SK-N-SH treated with all-trans-retinoic acid at 6 μM for 48 hours (cell line): Measurements from ENCODE around the gene PRR13.
A peak's percentile ranks its signal among the peaks of the same experiment; 100 is the strongest.

Experiments
- ATAC-seq: fragments of 200-7000 bp; cut with Tn5 transposase; 3 replicates; pipeline ENCODE4 v1.9.1; 2020; ENCODE audit warnings: mild to moderate bottlenecking, moderate library complexity
- ARNTL ChIP-seq: fragments of 450-650 bp; formaldehyde crosslinking; IDR thresholded peaks from 2 replicates; pipeline ENCODE4 v1.5.0; 2020; ENCODE audit warnings: low read depth, mild to moderate bottlenecking, moderate library complexity, borderline replicate concordance
- BACH2 ChIP-seq: fragments of 250-450 bp; sonication (Bioruptor Pico); IDR thresholded peaks from 2 replicates; pipeline ENCODE4 v1.9.0; 2021; ENCODE audit warnings: mild to moderate bottlenecking, borderline replicate concordance
- CSDC2 ChIP-seq: fragments of 250-450 bp; sonication (Bioruptor Pico); IDR thresholded peaks from 2 replicates; pipeline ENCODE4 v1.5.0; 2020; ENCODE audit warnings: mild to moderate bottlenecking, moderate library complexity
- ESRRG ChIP-seq: fragments of 250-450 bp; sonication (Bioruptor Pico); IDR thresholded peaks from 2 replicates; pipeline ENCODE4 v1.6.1; 2021; ENCODE audit warnings: mild to moderate bottlenecking
- GLIS3 ChIP-seq: fragments of 250-450 bp; sonication (Bioruptor Pico); IDR thresholded peaks from 2 replicates; pipeline ENCODE4 v1.5.0; 2020; ENCODE audit warnings: mild to moderate bottlenecking, moderate library complexity
- ISL1 ChIP-seq: fragments of 250-450 bp; sonication (Bioruptor Pico); IDR thresholded peaks from 2 replicates; pipeline ENCODE4 v2.1.2; 2022; ENCODE audit warnings: mild to moderate bottlenecking, moderate library complexity
- OSR1 ChIP-seq: fragments of 250-450 bp; sonication (Bioruptor Pico); IDR thresholded peaks from 2 replicates; pipeline ENCODE4 v1.8.0; 2022; ENCODE audit warnings: moderate library complexity, mild to moderate bottlenecking, inconsistent platforms
- POU6F1 ChIP-seq: fragments of 250-450 bp; sonication (Bioruptor Pico); IDR thresholded peaks from 2 replicates; pipeline ENCODE4 v1.8.0; 2021; ENCODE audit warnings: low read depth, mild to moderate bottlenecking, moderate library complexity, borderline replicate concordance
- PPARA ChIP-seq: fragments of 250-450 bp; sonication (Bioruptor Pico); IDR thresholded peaks from 2 replicates; pipeline ENCODE4 v1.5.0; 2020; ENCODE audit warnings: mild to moderate bottlenecking, borderline replicate concordance
- RARB ChIP-seq: fragments of 250-450 bp; sonication (Bioruptor Pico); IDR thresholded peaks from 2 replicates; pipeline ENCODE4 v1.8.0; 2021; ENCODE audit warnings: mild to moderate bottlenecking, moderate library complexity
- SNAI2 ChIP-seq: fragments of 250-450 bp; sonication (Bioruptor Pico); IDR thresholded peaks from 2 replicates; pipeline ENCODE4 v1.5.0; 2020; ENCODE audit warnings: mild to moderate bottlenecking, moderate library complexity
- TCF4 ChIP-seq: fragments of 250-450 bp; sonication (Bioruptor Pico); IDR thresholded peaks from 2 replicates; pipeline ENCODE4 v1.8.0; 2021; ENCODE audit warnings: mild to moderate bottlenecking, moderate library complexity, borderline replicate concordance
- TOX ChIP-seq: fragments of 250-450 bp; sonication (Bioruptor Pico); IDR thresholded peaks from 2 replicates; pipeline ENCODE4 v1.8.0; 2021; ENCODE audit warnings: mild to moderate bottlenecking, moderate library complexity, borderline replicate concordance
- TSHZ2 ChIP-seq: fragments of 250-450 bp; sonication (Bioruptor Pico); IDR thresholded peaks from 2 replicates; pipeline ENCODE4 v1.5.0; 2020; ENCODE audit warnings: mild to moderate bottlenecking, moderate library complexity
- ZC3H10 ChIP-seq: fragments of 250-450 bp; sonication (Bioruptor Pico); IDR thresholded peaks from 2 replicates; pipeline ENCODE4 v1.5.1; 2021; ENCODE audit warnings: mild to moderate bottlenecking, moderate library complexity
- ZFP3 ChIP-seq: fragments of 250-450 bp; sonication (Bioruptor Pico); IDR thresholded peaks from 2 replicates; pipeline ENCODE4 v1.5.0; 2020; ENCODE audit warnings: mild to moderate bottlenecking, moderate library complexity
- ZFP30 ChIP-seq: fragments of 450-650 bp; formaldehyde crosslinking; IDR thresholded peaks from 2 replicates; pipeline ENCODE4 v1.5.0; 2022; ENCODE audit warnings: mild to moderate bottlenecking, moderate library complexity
- ZNF565 ChIP-seq: fragments of 450-650 bp; formaldehyde crosslinking; conservative IDR thresholded peaks from 2 replicates; pipeline ENCODE4 v1.5.0; 2020; ENCODE audit warnings: low read depth, mild to moderate bottlenecking, moderate library complexity
- ZNF70 ChIP-seq: fragments of 450-650 bp; formaldehyde crosslinking; IDR thresholded peaks from 2 replicates; pipeline ENCODE4 v1.5.0; 2020; ENCODE audit warnings: mild to moderate bottlenecking, moderate library complexity
- ZNF8 ChIP-seq: fragments of 450-650 bp; formaldehyde crosslinking; IDR thresholded peaks from 2 replicates; pipeline ENCODE4 v1.5.0; 2020; ENCODE audit warnings: mild to moderate bottlenecking, moderate library complexity
- TF ChIP-seq, protein P1 (sequence below): fragments of 250-450 bp; sonication (Bioruptor Pico); IDR thresholded peaks from 2 replicates; pipeline ENCODE4 v1.5.1; 2021; ENCODE audit warnings: mild to moderate bottlenecking, moderate library complexity

PRR13 gene

GRCh38 chr12:53468282-53468681 lies 26.7 kb downstream of the PRR13 start:
- TF ChIP-seq POU6F1 (CRISPR knock-in tag) (no peak), BACH2 (CRISPR knock-in tag) (no peak), ZNF8 (no peak), RARB (CRISPR knock-in tag) (no peak), SNAI2 (no peak), GLIS3 (CRISPR knock-in tag) (no peak), ZNF70 (no peak)
- TF ChIP-seq, protein P1, sequence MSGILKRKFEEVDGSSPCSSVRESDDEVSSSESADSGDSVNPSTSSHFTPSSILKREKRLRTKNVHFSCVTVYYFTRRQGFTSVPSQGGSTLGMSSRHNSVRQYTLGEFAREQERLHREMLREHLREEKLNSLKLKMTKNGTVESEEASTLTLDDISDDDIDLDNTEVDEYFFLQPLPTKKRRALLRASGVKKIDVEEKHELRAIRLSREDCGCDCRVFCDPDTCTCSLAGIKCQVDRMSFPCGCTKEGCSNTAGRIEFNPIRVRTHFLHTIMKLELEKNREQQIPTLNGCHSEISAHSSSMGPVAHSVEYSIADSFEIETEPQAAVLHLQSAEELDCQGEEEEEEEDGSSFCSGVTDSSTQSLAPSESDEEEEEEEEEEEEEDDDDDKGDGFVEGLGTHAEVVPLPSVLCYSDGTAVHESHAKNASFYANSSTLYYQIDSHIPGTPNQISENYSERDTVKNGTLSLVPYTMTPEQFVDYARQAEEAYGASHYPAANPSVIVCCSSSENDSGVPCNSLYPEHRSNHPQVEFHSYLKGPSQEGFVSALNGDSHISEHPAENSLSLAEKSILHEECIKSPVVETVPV (CRISPR knock-in tag) = no peak
- TF ChIP-seq, all 23 proteins: peak for 0
- ATAC-seq = no peak

DNA sequence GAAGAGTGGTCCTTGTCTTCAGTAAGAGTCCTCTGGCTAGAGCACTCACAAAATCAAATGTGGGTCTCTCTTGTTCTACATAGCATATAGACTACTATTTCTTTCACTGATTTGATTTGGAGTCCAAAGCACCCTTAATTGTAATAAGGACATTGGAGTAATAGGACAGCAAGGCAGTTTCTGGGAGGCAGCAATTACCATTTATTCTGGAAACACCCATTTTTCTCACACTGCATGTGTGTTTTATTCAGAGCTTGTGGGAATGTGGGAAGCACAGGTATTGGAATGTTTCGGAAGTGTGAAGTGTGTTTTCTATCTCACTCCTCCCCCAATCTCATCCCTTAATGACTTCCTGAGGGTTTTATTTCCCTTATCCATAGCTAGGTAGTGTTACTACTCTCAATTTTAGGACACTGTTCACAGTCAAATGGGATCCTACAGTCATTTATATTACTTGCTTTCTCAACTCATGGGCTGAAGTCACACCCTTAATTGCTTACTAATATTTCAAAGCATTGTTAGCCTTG lies 30.6 kb downstream of the PRR13 start:
- TF ChIP-seq ZFP30 (CRISPR knock-in tag) (no peak), BACH2 (CRISPR knock-in tag) (no peak), TCF4 (no peak), ZNF70 (no peak), RARB (CRISPR knock-in tag) (no peak), ISL1 (no peak), ZC3H10 (no peak), CSDC2 (no peak)
- TF ChIP-seq, protein P1 (CRISPR knock-in tag) = no peak
- ATAC-seq = no peak

GRCh38 chr12:53474077-53474476 lies 32.5 kb downstream of the PRR13 start:
- ATAC-seq = no peak
- TF ChIP-seq ESRRG (CRISPR knock-in tag) (no peak), GLIS3 (CRISPR knock-in tag) (no peak), TOX (CRISPR knock-in tag) (no peak), TSHZ2 (no peak), CSDC2 (no peak), ZNF565 (CRISPR knock-in tag) (no peak), ARNTL (CRISPR knock-in tag) (no peak), ZNF70 (no peak), ZNF8 (no peak), TCF4 (no peak)

DNA sequence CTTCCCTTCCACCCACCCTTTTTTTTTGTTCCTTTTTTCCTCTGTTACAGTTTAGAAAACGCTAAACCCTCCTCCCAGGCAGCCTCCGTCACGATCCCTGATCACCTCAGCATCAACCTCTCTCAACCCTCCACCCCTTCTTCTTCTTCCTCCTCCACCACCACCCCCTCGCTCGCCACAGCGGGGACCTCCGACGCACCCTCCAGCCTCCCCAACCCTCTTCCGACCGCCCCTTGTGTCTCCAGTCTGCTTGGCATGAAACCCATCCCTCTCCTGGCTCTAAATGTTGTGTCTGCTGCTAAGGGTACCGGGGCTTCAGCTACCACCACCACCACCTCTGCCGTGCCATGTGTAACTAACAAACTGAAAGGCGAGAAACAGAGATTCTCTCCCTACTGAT lies 33.3 kb downstream of the PRR13 start:
- TF ChIP-seq ZFP3 (CRISPR knock-in tag) (no peak), ZNF565 (CRISPR knock-in tag) (no peak)
- TF ChIP-seq, all 23 proteins: peak for 0
- no peak for ATAC-seq

GRCh38 chr12:53476769-53477209 lies 35.3 kb downstream of the PRR13 start:
- peak; percentile 28 for ATAC-seq
- TF ChIP-seq CSDC2 = no peak
- TF ChIP-seq POU6F1 (CRISPR knock-in tag) = no peak
- 0 out of 2 replicates have a peak, but pooled peaks have one; percentile 15 for TF ChIP-seq TSHZ2
- no peak for TF ChIP-seq ZFP30 (CRISPR knock-in tag)
- no peak for TF ChIP-seq OSR1 (CRISPR knock-in tag)
- no peak for TF ChIP-seq PPARA (CRISPR knock-in tag)
- no peak for TF ChIP-seq SNAI2
- TF ChIP-seq GLIS3 (CRISPR knock-in tag) = 0 out of 2 replicates have a peak, but pooled peaks have one; percentile 50
- TF ChIP-seq ZNF565 (CRISPR knock-in tag) = no peak
- no peak for TF ChIP-seq ZNF70
